Left colon (tissue), 2 donors: ENCODE data around the gene DNAJC30. TPM values are rescaled to one million over a fixed set of nuclear protein-coding genes. Genes with fewer than 3 reads are reported as not detected.
"Not testable (repeated sequence)": the region's sequence is repeated elsewhere in the genome, so short reads cannot be mapped to it uniquely, and the experiment has no call there.

Experiments
- ATAC-seq: fragments of 200-7000 bp; cut with Tn5 transposase; one replicate; pipeline ENCODE4 v1.9.1; 2020; ENCODE audit warnings: mild to moderate bottlenecking, moderate library complexity
- DNase-seq, 2 donors: peaks; one replicate each; pipeline ENCODE4 v3.0.0-alpha.2; 2020
- intact Hi-C, 2 donors: fragments of 100-400 bp; cut with DNase I in 1 of 2; cut with micrococcal nuclease in 1 of 2; formaldehyde crosslinking; loops; one replicate each; pipeline versions ENCODE4 v1.11.2 to v1.14.0; 2022; cut with DNase I, micrococcal nuclease
- total RNA-seq, 2 donors: library from RNA; stranded (reverse); fragmentation: NEBNext Ultra II Directional; extraction: Animal tissue kit (Norgen Biotek cat#: 25700); gene quantifications; one replicate each; pipeline ENCODE4 v1.2.1, GENCODE V29; 2021
- donor health status: DM: no; HTN: no; CAD: no.
- donor health status: DM: yes; HTN: yes; CAD: no.

The DNAJC30 gene
- total RNA-seq, 2 donors from 2014 or later: 8.5 to 10.0 TPM

DNA sequence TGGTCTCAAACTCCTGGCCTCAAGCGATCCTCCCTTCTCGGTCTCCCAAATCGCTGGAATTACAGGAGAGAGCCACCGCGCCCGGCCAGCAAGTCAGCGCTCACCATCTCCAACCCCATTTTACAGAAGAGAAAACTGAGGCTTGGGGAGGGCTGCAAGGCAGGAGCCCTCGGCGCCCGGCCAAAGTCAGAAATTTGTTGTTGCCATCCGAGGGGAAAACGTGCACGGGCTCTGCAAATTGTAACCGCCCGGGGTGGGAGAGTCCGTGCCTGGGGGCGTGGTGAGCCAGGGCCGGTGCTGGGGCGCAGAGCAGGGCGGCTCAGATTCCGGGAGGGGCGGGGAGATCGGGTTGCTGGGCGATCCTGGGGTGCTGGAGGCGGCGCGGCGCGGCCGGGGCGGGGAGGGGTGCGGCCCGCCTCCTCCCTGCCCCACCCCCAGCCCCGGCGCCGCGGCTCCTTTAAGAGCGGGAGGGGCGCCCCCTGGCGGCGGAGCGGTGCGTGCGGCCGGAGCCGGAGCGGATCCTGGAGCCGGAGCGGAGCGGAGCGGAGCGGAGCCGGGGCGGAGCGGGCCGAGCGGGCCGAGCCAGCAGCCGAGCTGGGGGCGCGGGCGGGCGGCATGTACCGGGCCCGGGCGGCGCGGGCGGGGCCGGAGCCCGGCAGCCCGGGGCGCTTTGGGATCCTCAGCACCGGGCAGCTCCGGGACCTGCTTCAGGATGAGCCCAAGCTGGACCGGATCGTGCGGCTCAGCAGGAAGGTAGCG is 15.7 kb downstream of the DNAJC30 start, which contains the start of gene VPS37D:
Gene VPS37D (plus strand): TSS at position 488 of the 759 bp plus-strand sequence. CDS start 128 bp downstream, at position 616.
- ATAC-seq (peak; percentile 88), DNase-seq (peak; percentile 91 to 96)
- intact Hi-C loops: loop anchor here in 1 of 2 donors (10.0 kb wide), 2 partner anchors 53 to 57 kb away; no protein-coding TSS in a partner anchor

DNA sequence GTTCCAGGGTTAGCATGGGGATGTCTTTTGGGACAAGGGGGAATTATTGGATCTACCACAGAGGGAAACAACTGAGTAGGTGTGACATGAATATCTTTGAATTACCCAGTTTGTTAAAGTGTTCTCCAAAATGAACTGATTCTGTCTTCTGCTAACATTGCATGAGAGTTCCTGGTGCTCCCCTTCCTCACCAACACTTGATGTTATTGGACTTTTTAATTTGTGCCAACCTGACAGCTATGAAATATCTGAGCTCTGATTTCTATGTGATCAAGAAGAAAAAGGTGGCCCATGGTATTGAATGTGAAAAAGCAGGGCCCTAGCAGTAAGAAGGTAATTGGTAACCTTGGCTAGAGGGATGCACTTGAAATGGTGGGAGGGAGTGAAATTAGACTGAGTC is 20.2 kb downstream of the DNAJC30 start:
- intact Hi-C loops: loop anchor here in 1 of 2 donors (10.0 kb wide), 2 partner anchors 48 to 62 kb away; no protein-coding TSS in a partner anchor
- no peak for ATAC-seq
- DNase-seq: no peak

DNA sequence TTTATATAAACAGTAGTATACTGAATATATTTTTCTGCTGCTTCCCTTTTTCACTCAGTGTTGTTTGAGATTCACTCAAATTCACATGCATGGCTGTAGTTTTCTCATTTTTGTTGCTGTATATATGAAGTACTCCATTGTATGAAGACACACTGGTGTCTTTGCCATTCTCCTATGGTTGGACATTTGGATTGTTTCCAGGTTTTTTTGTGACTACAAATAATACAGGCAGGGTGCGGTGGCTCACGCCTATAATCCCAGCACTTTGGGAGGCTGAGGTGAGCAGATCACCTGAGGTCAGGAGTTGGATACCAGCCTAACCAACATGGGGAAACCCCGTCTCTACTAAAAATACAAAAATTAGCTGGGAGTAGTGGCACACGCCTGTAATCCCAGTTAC is 22.7 kb downstream of the DNAJC30 start:
- ATAC-seq: peak; percentile 46
- intact Hi-C loops: loop anchor here in 1 of 2 donors (10.0 kb wide), 2 partner anchors 46 to 64 kb away; no protein-coding TSS in a partner anchor
- DNase-seq: not testable (repeated sequence)

DNA sequence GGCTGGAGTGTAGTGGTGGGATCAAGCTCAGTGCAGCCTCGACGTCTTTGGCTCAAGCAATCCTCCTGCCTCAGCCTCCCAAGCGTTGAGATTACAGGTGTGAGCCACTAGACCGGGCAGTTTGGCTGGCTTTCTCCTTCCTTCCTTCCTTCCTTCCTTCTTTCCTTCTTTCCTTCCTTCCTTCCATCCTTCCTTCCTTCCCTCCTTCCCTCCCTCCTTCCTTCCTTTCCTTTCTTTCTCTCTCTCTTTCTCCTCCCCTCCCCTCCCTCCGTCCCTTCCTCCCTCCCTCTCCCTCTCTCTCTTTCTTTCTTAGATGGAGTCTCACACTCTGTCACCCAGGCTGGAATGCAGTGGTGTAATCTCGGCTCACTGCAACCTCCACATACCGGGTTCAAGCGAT is 23.3 kb downstream of the DNAJC30 start:
- intact Hi-C loops: loop anchor here in 1 of 2 donors (10.0 kb wide), 2 partner anchors 45 to 65 kb away; no protein-coding TSS in a partner anchor
- no peak for DNase-seq
- ATAC-seq: no peak

DNA sequence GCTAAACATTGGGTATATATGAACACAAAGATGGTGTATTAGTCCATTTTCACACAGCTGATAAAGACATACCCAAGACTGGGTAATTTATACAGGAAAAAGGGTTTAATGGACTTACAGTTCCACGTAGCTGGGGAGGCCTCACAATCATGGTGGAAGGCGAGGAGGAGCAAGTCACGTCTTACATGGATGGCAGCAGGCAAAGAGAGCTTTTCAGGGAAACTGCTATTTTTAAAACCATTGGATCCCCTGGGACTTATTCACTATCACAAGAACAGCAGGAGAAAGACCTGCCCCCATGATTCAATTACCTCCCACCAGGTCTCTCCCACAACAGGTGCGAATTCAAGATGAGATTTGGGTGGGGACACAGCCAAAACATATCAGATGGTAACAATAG is 27.9 kb downstream of the DNAJC30 start:
- intact Hi-C loops, DNase-seq, ATAC-seq: not testable (repeated sequence)

DNA sequence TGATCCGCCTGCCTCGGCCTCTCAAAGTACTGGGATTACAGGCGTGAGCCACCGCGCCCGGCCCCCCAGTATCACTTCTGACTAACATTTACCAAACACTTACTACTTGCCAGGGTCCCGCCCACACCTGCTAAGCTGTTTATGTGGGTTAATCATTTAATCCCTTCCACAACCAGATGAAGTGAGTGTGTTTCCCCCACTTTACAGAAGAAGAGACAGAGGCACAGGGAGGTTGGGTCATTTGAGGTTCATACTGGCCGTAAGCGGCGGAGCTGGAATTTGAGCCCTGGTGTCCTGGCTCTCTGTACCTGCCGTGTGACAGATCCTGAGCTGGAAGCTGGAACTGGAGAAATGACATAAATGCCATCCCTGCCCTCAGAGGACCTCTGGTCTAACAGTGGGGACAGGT is 30.7 kb downstream of the DNAJC30 start:
- peak; percentile 53 for ATAC-seq
- intact Hi-C loops: no loop called here
- peak in 1 of 2 donors; percentile 46 for DNase-seq

DNA sequence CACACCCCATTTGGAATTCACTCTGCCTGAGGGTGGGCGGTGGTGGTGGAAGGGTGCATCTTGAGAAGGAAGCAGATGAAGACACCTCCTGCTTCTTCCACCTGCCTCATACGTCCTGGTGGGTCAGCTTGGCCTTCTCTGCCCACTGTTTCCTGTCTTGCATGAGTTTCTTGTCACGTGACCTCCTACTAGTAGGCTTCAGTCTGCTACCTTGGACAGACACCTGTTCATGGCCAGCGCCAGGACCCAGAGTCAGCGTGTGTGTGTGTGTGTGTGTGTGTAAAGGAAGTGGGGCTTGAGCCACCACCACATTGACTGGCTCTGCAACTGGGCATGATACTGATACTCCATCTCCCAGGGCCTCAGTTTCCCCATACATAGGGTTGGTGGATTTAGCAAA is 32.7 kb downstream of the DNAJC30 start:
- DNase-seq (no peak), ATAC-seq (no peak)
- intact Hi-C loops: no loop called here

DNA sequence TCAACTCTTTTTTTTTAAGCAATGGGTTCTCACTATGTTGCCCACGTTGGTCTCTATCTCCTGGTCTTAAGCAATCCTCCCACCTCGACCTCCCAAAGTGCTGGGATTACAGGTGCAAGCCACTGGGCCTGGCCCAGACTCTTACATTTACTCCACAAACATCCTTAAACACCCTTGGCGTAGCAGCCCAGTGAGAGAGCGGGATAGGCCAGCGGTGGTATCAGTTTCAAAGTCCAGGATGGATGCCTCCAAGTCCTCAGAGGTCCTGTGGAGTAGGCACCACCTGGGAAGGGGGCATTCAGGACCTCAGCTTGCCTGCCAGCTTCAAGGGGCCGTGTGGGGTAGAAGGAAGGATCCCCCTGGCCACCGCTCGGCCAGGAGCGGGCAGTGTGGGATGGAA is 33.7 kb downstream of the DNAJC30 start:
- no peak for DNase-seq
- no peak for ATAC-seq
- intact Hi-C loops: no loop called here

DNA sequence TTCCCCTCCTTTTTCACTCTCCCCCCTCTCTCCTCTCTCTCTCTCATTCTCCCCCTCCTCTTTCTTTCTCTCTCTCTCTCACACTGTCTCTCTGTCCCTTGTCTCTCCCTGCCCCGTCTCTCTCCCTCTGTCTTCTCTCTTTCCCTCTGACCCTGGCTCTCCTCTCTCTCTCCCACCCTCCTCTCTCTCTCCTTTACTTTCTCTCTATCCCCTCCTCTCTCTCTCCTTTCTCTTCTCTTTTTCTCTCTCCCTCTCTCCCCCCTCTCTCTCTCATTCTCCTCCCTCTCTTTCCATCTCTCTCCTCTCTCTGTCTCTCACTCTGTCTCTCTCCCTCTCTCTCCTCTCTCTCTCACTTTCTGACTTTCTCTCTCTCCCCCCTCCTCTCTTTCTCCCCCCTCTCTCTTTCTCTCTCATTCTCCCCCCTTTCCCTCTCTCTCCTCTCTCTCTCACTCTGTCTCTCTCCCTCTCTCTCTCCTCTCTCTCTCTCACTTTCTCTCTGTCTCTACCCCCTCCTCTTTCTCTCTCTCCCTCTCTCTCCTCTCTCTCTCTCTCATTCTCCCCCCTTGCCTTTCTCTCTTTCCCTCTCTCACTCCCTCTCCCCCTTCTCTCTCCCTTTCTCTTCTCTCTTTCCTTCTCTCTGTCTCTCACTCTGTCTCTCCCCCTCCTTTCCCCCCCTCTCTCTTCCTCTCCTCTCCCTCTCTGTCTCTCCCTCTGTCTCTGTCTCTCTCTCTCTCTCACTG is 34.5 kb downstream of the DNAJC30 start:
- ATAC-seq (no peak), DNase-seq (no peak)
- intact Hi-C loops: no loop called here

DNA sequence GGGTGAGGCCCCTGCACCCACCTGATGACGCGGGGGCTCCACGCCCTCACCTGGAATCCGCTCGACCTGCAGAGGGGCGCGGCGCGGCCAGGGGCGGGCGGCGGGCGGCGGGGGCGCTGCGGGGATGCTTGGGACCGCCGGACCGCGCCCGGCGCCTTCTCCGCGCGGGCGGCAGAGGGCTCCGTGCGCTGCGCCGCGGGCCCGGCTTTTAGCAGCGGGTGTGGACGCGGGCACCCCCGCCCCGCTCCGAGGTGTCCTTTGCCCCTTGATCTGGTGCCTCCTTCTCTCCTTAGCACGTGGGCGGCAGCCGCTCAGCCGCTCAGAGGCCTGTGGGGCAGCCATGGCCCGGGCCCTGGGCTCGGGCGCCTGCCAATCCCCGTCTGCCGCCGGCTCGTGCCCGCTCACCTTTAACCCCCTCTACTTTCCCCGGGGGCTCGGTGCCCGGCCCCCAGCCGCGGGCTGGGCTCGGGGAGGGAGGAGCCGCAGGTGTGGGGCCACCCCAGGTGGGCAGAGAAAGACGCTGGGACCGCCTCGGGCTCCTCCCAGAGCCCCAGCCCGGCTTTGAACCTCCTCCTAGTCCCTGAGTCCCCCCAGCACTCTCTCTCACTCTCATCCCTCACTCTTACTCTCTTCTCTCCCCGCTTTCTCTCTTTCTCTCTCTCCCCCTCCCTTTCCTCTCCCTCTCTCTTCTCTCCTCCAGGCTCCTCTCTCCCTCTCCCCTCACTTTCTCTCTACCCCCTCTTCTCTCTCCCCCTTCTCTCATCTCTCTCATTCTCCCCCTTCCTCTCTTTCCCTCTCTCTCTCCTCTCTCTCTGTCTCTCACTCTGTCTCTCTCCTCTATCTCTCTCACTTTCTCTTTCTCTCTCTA is 35.3 kb downstream of the DNAJC30 start:
- DNase-seq (peak; percentile 81 to 86), ATAC-seq (peak; percentile 96)
- intact Hi-C loops: no loop called here

DNA sequence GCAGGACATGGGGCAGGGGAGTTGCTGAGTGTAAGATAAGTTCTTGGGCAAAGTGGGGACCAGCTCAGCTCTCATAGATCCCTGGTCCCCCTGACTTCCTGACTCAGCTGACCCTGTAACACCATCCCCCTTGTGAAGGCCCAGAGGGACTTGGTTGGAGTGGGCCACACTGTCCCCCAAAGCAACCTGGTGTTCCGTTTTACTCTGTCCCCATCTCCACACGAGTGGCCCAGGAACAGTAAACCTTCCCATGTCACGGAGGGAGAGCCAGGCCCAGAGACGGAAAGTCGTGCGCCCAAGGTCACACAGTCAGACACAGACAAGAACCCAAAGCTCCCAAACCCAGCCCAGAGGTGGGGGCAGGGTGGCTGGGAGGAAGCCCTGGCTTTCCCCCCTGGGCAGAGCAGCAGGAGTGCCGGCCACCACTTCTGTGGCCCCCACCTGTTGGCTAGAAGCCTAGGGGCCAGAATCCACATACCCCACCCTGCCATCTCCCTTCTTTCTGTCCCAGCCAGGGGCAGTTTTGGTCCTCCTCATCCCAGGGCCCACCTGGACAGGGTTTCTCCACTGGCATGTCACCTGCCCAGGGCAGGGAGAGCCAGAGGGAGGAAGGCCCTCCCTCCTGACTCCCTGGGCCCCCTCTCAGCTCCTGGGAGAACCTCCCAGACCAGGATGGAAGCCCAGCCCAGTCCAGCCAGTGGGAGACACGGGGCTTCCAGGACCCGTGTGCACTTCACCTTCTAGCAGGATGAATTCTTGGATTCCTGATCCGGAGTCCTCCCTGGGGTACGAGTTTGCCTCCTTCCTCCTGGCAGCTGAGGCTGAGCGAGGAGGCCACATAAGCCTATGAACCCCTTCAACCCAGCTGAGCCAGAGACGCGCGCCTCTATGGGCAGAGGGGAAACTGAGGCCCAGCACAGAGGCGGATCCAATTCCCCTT is 36.2 kb downstream of the DNAJC30 start:
- intact Hi-C loops: no loop called here
- ATAC-seq (no peak), DNase-seq (no peak)

DNA sequence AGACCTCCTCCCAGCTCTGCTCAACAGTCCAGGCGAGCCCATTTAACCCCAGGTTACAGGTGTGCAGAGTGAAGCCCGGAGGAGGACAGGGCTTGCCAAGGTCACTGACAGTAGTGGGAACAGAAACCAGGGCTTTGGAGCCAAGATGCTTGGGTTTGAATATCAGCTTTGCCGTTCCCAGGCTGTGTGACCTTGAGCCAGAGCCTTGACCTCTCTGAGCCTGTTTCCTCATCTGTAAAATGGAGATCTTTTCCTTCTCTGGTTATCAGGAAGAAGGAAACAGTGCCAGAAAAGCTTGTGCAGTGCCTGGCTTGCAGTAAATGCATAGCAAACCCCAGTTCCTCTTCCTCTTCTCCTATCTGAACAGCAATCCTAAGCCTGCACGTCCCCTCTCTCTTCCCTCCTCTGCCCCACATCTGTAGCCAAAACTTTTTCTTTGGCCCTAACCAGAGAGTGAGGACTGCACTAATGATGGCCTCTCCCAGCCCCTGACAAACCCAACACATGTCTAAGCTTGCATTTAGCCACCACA is 37.5 kb downstream of the DNAJC30 start:
- peak; percentile 15 for ATAC-seq
- intact Hi-C loops: no loop called here
- no peak for DNase-seq

DNA sequence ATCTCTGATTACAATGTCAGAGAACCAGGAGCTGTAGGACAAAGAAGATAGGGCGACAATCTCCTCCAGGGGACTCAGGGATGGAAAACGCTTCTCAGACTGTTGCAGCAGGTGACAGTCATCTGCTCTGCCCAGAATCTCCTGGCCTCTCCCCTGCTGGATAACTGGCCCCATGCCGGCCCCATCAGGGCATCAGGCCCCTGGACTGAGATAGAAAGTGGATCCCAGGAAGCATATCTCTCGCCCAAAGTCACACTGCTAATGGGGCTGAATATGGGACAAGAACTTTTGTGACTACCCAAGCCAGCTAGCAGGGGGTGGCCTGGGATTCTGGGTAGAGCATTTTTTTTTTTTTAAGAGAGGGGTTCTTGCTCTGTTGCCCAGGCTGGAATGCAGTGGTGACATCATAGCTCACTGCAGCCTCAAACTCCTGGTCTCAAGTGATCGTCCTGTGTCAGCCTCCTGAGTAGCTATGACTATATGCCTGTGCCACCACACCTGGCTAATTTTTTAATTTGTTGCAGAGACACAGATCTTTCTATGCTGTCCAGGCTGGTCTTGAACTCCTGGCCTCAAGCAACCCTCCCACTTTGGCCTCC is 38.5 kb downstream of the DNAJC30 start:
- DNase-seq: no peak
- ATAC-seq: no peak
- intact Hi-C loops: no loop called here

DNA sequence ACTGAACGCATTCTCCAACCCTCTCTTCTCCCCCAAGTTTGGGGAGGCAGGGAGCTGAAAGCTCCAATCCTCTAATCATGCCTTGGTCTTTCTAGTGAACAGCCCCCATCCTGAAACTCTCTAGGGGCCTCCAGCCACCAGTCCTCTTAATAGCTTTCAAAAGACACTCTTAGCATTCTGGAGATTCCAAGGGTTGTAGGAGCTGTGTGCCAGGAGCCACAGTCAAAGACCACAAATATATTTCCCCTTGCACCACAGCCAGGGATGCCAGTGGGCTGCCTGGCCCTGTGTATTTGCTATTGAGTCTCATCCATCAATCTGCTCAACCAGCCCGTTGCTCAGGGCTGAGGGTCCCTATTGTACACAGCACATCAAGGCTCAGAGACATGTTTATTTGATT is 40.4 kb downstream of the DNAJC30 start:
- intact Hi-C loops: no loop called here

DNA sequence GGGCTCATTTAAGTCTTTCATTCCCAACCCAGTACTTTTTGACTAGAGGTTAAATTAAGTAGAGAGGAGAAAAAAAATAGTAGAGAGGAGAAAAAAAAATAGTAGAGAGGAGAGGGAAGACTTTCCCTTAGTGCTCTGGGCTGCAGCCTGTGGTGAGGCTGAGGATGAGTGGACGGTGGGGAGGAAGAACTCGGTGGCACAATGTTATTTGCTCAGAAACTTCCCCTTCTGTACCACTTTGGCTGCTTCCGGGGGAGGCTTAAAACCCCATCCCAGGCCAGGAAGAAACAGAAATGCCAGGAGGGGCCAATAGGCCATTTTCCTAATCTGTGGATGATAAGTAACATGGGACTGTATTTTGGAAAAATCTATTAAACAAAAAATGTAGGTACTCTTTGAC is 44.3 kb downstream of the DNAJC30 start:
- no peak for ATAC-seq
- no peak for DNase-seq
- intact Hi-C loops: no loop called here

More for the DNA sequence above, 40.4 kb downstream of the DNAJC30 start:
- ATAC-seq: no peak
- DNase-seq: no peak

DNA sequence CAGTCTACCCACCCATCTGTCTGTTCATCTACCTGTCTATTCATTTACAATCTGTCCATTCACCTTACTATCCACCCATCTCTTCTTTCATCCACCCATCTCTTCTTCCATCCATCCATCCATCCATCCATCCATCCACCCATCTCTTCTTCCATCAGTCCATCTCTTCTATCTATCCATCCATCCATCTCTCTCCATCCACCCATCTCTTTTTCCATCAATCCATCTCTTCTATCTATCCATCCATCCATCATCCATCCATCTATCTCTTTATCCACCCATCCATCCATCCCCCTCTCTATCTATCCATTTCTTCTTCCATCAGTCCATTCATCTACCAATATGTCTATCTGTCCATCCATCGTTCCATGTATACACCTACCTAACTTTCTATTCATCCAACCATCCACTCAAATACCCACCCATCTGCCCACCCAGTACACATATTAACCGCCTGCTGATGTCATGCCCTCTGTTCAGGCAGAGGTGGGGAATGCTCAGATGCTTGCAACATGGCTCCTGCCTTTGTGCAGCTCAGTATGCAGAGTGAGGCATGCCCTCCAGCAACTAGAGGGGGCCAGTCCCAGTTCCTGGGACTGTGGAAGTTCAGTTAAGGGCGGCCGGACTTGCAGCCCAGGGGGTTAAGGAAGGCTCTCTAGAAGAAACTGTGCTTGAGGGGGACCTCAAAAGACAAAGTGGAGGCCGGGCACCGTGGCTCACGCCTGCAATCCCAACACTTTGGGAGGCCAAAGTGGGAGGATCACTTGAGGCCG is 47.6 kb downstream of the DNAJC30 start:
- ATAC-seq (no peak), DNase-seq (no peak)
- intact Hi-C loops: no loop called here

DNA sequence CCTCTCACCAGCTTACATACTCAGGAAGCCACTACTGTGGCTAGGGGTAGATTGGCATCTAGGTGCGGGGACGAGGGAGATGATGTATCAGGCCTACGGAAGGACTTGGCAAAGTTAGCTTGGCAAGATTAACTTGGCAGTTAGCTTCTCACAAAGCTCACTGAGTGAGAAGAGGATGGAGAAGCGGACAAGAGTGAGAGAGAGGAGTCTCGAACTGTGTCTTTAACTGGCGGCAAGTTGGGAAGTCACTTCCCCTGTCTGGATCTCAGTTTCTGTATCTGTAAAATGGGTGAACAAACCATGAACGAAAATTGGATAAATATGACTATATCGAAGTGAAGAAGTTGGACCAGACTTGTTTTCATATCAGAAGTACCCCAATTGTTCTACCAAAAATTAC is 49.4 kb downstream of the DNAJC30 start:
- DNase-seq (no peak), ATAC-seq (no peak)
- intact Hi-C loops: no loop called here
